ENCODE measurements around the gene TRIM56.
"Not testable (repeated sequence)": the region's sequence is repeated elsewhere in the genome, so short reads cannot be mapped to it uniquely, and the experiment has no call there.

The TRIM56 gene

GRCh38 chr7:101120315-101120714 is 35.0 kb downstream of the TRIM56 start:
- H3K4me1 ChIP-seq (ENCODE audit: control insufficient read depth, insufficient read depth, low read length), result peaks cover 5% of the 10 kb centered on the region
- H3K4me3 ChIP-seq (ENCODE audit: low read length), result no peak overlapping the region
- no peaks in the 10 kb centered on the region for H3K27me3 ChIP-seq (ENCODE audit: control insufficient read depth, insufficient read depth, low read length)
- no peak overlapping the region for H3K9ac ChIP-seq (ENCODE audit: low read length)
- H3K36me3 ChIP-seq (ENCODE audit: control insufficient read depth, insufficient read depth, low read length), result no peaks in the 10 kb centered on the region
- H3K27ac ChIP-seq (ENCODE audit: low read depth, low read length), result no peak overlapping the region

GRCh38 chr7:101121631-101121990 is 36.3 kb downstream of the TRIM56 start:
- peak overlapping the region; percentile 84 for H3K27ac ChIP-seq (ENCODE audit: low read depth, low read length)
- H3K36me3 ChIP-seq (ENCODE audit: control insufficient read depth, insufficient read depth, low read length); H3K9ac ChIP-seq (ENCODE audit: low read length); H3K27me3 ChIP-seq (ENCODE audit: control insufficient read depth, insufficient read depth, low read length); H3K4me1 ChIP-seq (ENCODE audit: control insufficient read depth, insufficient read depth, low read length): not testable (repeated sequence)
- peak overlapping the region; percentile 53 for H3K4me3 ChIP-seq (ENCODE audit: low read length)

DNA sequence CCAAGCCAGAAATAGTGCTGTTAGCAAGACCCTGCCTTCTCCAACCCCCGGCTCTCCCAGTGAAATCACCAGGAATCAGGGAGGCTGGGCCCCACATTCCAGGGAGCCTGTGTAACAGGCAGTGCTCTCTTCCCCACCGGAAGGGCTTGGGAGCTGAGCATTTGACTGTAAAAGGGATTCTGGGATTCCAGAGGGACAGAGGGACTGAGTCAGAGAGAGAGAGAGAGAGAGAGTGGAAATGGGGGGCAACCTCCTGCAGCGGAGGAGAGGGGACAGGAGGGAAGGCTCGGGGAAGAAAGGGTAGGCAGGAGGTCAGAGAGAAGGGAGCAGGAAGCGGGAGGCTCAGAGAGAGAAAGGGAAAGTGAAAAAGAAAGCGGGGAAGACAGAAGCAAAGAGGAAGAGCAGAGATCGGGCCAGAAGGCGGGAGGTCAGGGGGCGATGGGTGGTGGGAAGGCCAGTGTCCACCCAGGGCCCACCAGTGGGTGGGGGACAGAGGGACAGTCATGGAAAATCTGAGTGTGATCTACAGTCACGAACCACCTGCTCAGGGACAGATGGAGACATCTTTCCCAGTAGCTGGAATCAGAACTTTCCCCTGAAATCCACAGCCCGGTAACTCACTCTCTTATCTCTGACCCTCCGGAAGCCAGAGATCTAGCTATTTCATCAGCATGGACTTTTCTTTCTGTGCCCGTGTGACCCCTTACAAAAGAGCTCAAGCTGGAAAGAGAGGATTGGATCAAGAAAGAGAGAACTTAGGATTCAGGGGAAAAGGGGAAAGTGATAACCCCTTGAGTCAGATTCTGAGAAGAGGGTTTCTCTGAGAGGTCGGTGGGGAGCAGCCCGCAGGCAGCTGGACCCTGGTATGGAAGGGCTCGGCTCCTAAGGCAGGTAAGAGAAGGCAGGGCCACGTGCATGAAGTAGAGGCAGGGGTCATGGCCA is 37.0 kb downstream of the TRIM56 start:
- H3K4me1 ChIP-seq (ENCODE audit: control insufficient read depth, insufficient read depth, low read length), result peaks cover 16% of the 10 kb centered on the region
- H3K27me3 ChIP-seq (ENCODE audit: control insufficient read depth, insufficient read depth, low read length), result no peaks in the 10 kb centered on the region

GRCh38 chr7:101122933-101123702 is 37.8 kb downstream of the TRIM56 start:
- Histone ChIP-seq H3K27ac (ENCODE audit: low read depth, low read length) (peak overlapping the region; percentile 84), H3K9ac (ENCODE audit: low read length) (no peak overlapping the region), H3K36me3 (ENCODE audit: control insufficient read depth, insufficient read depth, low read length) (no peaks in the 10 kb centered on the region), H3K4me1 (ENCODE audit: control insufficient read depth, insufficient read depth, low read length) (peaks cover 16% of the 10 kb centered on the region), H3K4me3 (ENCODE audit: low read length) (peak overlapping the region; percentile 53), H3K27me3 (ENCODE audit: control insufficient read depth, insufficient read depth, low read length) (no peaks in the 10 kb centered on the region)

More for the DNA sequence above, 37.0 kb downstream of the TRIM56 start:
- Histone ChIP-seq H3K27ac (ENCODE audit: low read depth, low read length) (peak overlapping the region; percentile 84), H3K36me3 (ENCODE audit: control insufficient read depth, insufficient read depth, low read length) (no peaks in the 10 kb centered on the region), H3K4me3 (ENCODE audit: low read length) (peak overlapping the region; percentile 53), H3K9ac (ENCODE audit: low read length) (no peak overlapping the region)

DNA sequence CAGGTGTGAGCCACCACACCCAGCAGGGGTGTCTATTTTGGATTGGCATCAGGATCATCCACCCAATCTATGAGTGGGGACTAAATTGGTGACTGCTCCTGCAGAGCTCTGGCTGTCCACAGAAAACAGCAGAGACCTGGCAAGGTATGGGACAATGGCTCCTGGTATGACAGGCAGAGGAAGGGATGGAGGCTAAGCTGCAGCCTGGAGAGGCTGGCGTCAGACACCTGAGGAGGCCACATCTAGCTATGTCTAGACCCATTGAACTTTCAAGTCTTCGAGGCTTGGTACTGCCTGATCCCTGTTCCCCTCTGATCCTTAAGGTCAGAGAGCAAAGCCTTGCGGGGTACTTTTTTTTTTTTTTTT is 38.4 kb downstream of the TRIM56 start:
- H3K27me3 ChIP-seq (ENCODE audit: control insufficient read depth, insufficient read depth, low read length), result no peaks in the 10 kb centered on the region
- peaks cover 16% of the 10 kb centered on the region for H3K4me1 ChIP-seq (ENCODE audit: control insufficient read depth, insufficient read depth, low read length)
- H3K36me3 ChIP-seq (ENCODE audit: control insufficient read depth, insufficient read depth, low read length), result no peaks in the 10 kb centered on the region
- no peak overlapping the region for H3K27ac ChIP-seq (ENCODE audit: low read depth, low read length)
- H3K9ac ChIP-seq (ENCODE audit: low read length), result no peak overlapping the region
- H3K4me3 ChIP-seq (ENCODE audit: low read length), result no peak overlapping the region

DNA sequence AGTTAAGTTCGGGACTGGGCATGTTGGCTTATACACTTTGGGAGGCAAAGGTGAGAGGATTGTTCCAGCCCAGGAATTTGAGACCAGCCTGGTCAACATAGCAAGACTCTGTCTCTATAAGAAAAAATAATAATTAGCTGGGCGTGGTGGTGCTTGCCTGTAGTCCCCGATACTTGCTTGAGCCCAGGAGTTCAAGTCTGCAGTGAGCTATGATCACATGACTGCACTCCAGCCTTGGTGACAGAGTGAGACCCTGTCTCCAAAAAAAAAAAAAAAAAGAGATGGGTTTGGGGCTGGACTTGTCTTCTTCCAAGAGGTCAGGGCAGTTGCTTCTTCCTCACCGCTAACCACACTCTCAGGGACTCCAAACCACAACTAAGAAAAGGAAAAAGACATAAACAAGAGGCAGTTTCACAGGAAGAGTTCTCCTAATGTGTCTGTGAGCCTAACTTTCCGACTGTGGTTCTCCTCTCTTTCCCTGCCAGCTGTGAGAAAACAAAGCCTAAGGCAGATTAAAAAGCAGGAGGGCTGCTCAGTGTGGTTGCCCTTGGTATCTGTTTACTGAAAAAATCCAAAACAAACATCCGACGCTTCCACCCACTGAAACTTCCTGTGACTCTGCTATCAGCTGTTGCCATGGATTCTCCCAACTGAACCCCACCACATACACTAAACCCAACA is 39.2 kb downstream of the TRIM56 start:
- H3K4me1 ChIP-seq (ENCODE audit: control insufficient read depth, insufficient read depth, low read length), result peaks cover 16% of the 10 kb centered on the region
- H3K4me3 ChIP-seq (ENCODE audit: low read length), result no peak overlapping the region
- H3K36me3 ChIP-seq (ENCODE audit: control insufficient read depth, insufficient read depth, low read length), result no peaks in the 10 kb centered on the region
- H3K9ac ChIP-seq (ENCODE audit: low read length), result no peak overlapping the region
- H3K27ac ChIP-seq (ENCODE audit: low read depth, low read length), result no peak overlapping the region
- H3K27me3 ChIP-seq (ENCODE audit: control insufficient read depth, insufficient read depth, low read length), result no peaks in the 10 kb centered on the region

DNA sequence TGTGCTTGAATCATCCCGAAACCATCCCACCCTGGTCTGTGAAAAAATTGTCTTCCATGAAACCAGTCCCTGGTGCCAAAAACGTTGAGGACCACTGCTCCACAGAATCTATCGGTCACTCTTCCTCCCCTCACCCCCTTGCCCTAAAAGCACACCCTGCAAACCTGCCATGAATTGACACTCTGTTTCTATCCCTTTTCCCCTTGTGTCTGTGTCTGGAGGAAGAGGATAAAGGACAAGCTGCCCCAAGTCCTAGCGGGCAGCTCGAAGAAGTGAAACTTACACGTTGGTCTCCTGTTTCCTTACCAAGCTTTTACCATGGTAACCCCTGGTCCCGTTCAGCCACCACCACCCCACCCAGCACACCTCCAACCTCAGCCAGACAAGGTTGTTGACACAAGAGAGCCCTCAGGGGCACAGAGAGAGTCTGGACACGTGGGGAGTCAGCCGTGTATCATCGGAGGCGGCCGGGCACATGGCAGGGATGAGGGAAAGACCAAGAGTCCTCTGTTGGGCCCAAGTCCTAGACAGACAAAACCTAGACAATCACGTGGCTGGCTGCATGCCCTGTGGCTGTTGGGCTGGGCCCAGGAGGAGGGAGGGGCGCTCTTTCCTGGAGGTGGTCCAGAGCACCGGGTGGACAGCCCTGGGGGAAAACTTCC is 40.8 kb downstream of the TRIM56 start:
- Histone ChIP-seq H3K4me3 (ENCODE audit: low read length) (no peak overlapping the region), H3K4me1 (ENCODE audit: control insufficient read depth, insufficient read depth, low read length) (peaks cover 16% of the 10 kb centered on the region), H3K27me3 (ENCODE audit: control insufficient read depth, insufficient read depth, low read length) (no peaks in the 10 kb centered on the region), H3K9ac (ENCODE audit: low read length) (no peak overlapping the region), H3K27ac (ENCODE audit: low read depth, low read length) (no peak overlapping the region), H3K36me3 (ENCODE audit: control insufficient read depth, insufficient read depth, low read length) (no peaks in the 10 kb centered on the region)

DNA sequence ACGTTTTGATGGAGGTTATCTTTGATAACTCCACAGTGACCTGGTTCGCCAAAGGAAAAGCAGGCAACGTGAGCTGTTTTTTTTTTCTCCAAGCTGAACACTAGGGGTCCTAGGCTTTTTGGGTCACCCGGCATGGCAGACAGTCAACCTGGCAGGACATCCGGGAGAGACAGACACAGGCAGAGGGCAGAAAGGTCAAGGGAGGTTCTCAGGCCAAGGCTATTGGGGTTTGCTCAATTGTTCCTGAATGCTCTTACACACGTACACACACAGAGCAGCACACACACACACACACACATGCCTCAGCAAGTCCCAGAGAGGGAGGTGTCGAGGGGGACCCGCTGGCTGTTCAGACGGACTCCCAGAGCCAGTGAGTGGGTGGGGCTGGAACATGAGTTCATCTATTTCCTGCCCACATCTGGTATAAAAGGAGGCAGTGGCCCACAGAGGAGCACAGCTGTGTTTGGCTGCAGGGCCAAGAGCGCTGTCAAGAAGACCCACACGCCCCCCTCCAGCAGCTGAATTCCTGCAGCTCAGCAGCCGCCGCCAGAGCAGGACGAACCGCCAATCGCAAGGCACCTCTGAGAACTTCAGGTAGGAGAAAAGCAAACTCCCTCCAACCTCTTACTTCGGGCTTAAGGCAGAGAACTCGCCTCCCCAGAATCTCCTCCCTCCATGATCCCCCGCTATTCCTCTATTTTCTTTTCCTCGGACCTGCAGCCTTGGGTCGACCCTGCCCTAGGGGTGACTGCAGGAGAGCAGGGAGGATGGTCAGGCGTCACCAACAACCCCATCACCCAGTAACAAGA is 41.6 kb downstream of the TRIM56 start, which contains the start of gene SERPINE1:
Gene SERPINE1 (plus strand): TSS at position 454 of the 809 bp plus-strand sequence. CDS start 1,290 bp downstream, outside the sequence.
- Histone ChIP-seq H3K4me1 (ENCODE audit: control insufficient read depth, insufficient read depth, low read length) (peaks cover 16% of the 10 kb centered on the region), H3K27ac (ENCODE audit: low read depth, low read length) (no peak within 1 kb of the TSS), H3K27me3 (ENCODE audit: control insufficient read depth, insufficient read depth, low read length) (no peaks in the 10 kb centered on the region), H3K36me3 (ENCODE audit: control insufficient read depth, insufficient read depth, low read length) (no peaks in the 10 kb centered on the region), H3K4me3 (ENCODE audit: low read length) (peak within 1 kb of the TSS; percentile 38), H3K9ac (ENCODE audit: low read length) (no peak within 1 kb of the TSS)

DNA sequence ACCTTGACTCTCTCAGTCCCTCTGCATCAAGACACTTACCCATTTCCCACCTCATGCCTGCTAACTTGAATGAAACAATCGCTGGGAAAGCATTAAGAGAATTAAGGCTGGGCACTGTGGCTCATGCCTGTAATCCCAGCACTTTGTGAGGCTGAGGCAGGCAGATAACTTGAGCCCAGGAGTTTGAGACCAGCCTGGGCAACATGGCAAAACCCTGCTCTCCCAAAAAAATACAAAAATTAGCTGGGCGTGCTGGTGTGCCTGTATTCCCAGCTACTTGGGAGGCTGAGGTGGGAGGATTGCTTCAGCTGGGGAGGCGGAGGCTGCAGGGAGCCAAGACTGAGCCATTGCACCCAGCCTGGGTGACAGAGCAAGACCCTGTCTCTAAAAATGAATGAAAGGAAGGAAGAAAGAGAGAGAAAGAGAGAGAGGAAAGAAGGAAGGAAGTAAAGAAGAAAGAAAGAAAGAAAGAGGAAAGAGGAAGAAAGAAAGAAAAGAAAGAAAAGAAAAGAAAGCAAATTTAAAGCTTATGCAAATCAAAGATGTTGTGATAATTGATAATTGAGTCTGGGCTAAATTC is 42.3 kb downstream of the TRIM56 start:
- Histone ChIP-seq H3K4me3 (ENCODE audit: low read length) (peak overlapping the region; percentile 38), H3K9ac (ENCODE audit: low read length) (no peak overlapping the region), H3K27me3 (ENCODE audit: control insufficient read depth, insufficient read depth, low read length) (no peaks in the 10 kb centered on the region), H3K27ac (ENCODE audit: low read depth, low read length) (no peak overlapping the region), H3K36me3 (ENCODE audit: control insufficient read depth, insufficient read depth, low read length) (no peaks in the 10 kb centered on the region), H3K4me1 (ENCODE audit: control insufficient read depth, insufficient read depth, low read length) (peaks cover 15% of the 10 kb centered on the region)

- peaks cover 11% of the 10 kb centered on the region for H3K4me1 ChIP-seq (ENCODE audit: control insufficient read depth, insufficient read depth, low read length)
- no peak overlapping the region for H3K27ac ChIP-seq (ENCODE audit: low read depth, low read length)
- no peak overlapping the region for H3K4me3 ChIP-seq (ENCODE audit: low read length)
- no peaks in the 10 kb centered on the region for H3K27me3 ChIP-seq (ENCODE audit: control insufficient read depth, insufficient read depth, low read length)
- H3K36me3 ChIP-seq (ENCODE audit: control insufficient read depth, insufficient read depth, low read length), result no peaks in the 10 kb centered on the region
- no peak overlapping the region for H3K9ac ChIP-seq (ENCODE audit: low read length)
These were observed 43.0 kb downstream of the TRIM56 start for GRCh38 chr7:101128040-101128834.
